Measurements from ENCODE around the gene YTHDF2.
"Not testable (repeated sequence)": the region's sequence is repeated elsewhere in the genome, so short reads cannot be mapped to it uniquely, and the experiment has no call there.

The YTHDF2 gene

GRCh38 chr1:28736450-28737306 lies at the start of gene YTHDF2:
TSS of gene YTHDF2 (plus strand) at chr1:28736940. CDS start at chr1:28737121, 181 bp downstream.
- peak within 1 kb of the TSS; percentile 94 for H3K4me3 ChIP-seq (ENCODE audit: low read length)
- WGBS (ENCODE audit: insufficient coverage, insufficient read length): no CpG with 5 or more reads among the region's 92 CpGs
- H3K9me3 ChIP-seq (ENCODE audit: control insufficient read depth, insufficient read depth, low read length): no peaks in the 10 kb centered on the region
- H3K36me3 ChIP-seq (ENCODE audit: control insufficient read depth, insufficient read depth, low read length): peaks cover 8% of the 10 kb centered on the region; the same call in 1 of the 2 replicates
- H3K27me3 ChIP-seq (ENCODE audit: control insufficient read depth, insufficient read depth, low read length): no peaks in the 10 kb centered on the region
- no peaks in the 10 kb centered on the region for H3K4me1 ChIP-seq (ENCODE audit: control insufficient read depth, insufficient read depth, low read length)
- no peak within 1 kb of the TSS for H3K27ac ChIP-seq (ENCODE audit: low read length)
- peak; percentile 94 for DNase-seq (ENCODE audit: low read depth, low spot score)

GRCh38 chr1:28691627-28692026 lies 45.1 kb upstream of the YTHDF2 start:
- H3K27me3 ChIP-seq (ENCODE audit: control insufficient read depth, insufficient read depth, low read length); H3K9me3 ChIP-seq (ENCODE audit: control insufficient read depth, insufficient read depth, low read length); H3K4me3 ChIP-seq (ENCODE audit: low read length); H3K27ac ChIP-seq (ENCODE audit: low read length); H3K36me3 ChIP-seq (ENCODE audit: control insufficient read depth, insufficient read depth, low read length); DNase-seq (ENCODE audit: low read depth, low spot score); H3K4me1 ChIP-seq (ENCODE audit: control insufficient read depth, insufficient read depth, low read length): not testable (repeated sequence)
- no CpG with 5 or more reads among the region's 1 CpG for WGBS (ENCODE audit: insufficient coverage, insufficient read length)

GRCh38 chr1:28703629-28704028 lies 33.1 kb upstream of the YTHDF2 start:
- Histone ChIP-seq H3K27ac (ENCODE audit: low read length) (no peak overlapping the region), H3K9me3 (ENCODE audit: control insufficient read depth, insufficient read depth, low read length) (no peaks in the 10 kb centered on the region), H3K27me3 (ENCODE audit: control insufficient read depth, insufficient read depth, low read length) (no peaks in the 10 kb centered on the region), H3K4me3 (ENCODE audit: low read length) (no peak overlapping the region), H3K36me3 (ENCODE audit: control insufficient read depth, insufficient read depth, low read length) (peaks cover 3% of the 10 kb centered on the region; the same call in 1 of the 2 replicates), H3K4me1 (ENCODE audit: control insufficient read depth, insufficient read depth, low read length) (no peaks in the 10 kb centered on the region)
- DNase-seq (ENCODE audit: low read depth, low spot score): no peak
- WGBS (ENCODE audit: insufficient coverage, insufficient read length): no CpG with 5 or more reads among the region's 3 CpGs

- DNase-seq (ENCODE audit: low read depth, low spot score): no peak
- H3K4me1 ChIP-seq (ENCODE audit: control insufficient read depth, insufficient read depth, low read length): no peaks in the 10 kb centered on the region
- peaks cover 13% of the 10 kb centered on the region; the same call in 1 of the 2 replicates for H3K36me3 ChIP-seq (ENCODE audit: control insufficient read depth, insufficient read depth, low read length)
- H3K27ac ChIP-seq (ENCODE audit: low read length): no peak overlapping the region
- no peak overlapping the region for H3K4me3 ChIP-seq (ENCODE audit: low read length)
- H3K27me3 ChIP-seq (ENCODE audit: control insufficient read depth, insufficient read depth, low read length): no peaks in the 10 kb centered on the region
- WGBS (ENCODE audit: insufficient coverage, insufficient read length): no CpG with 5 or more reads among the region's 2 CpGs
- H3K9me3 ChIP-seq (ENCODE audit: control insufficient read depth, insufficient read depth, low read length): no peaks in the 10 kb centered on the region; the same call in 1 of the 2 replicates
These were observed 20.4 kb upstream of the YTHDF2 start for GRCh38 chr1:28716336-28716735.

- Histone ChIP-seq H3K4me3 (ENCODE audit: low read length) (no peak overlapping the region), H3K27ac (ENCODE audit: low read length) (no peak overlapping the region), H3K9me3 (ENCODE audit: control insufficient read depth, insufficient read depth, low read length) (no peaks in the 10 kb centered on the region), H3K36me3 (ENCODE audit: control insufficient read depth, insufficient read depth, low read length) (peaks cover 9% of the 10 kb centered on the region; the same call in 1 of the 2 replicates), H3K4me1 (ENCODE audit: control insufficient read depth, insufficient read depth, low read length) (no peaks in the 10 kb centered on the region), H3K27me3 (ENCODE audit: control insufficient read depth, insufficient read depth, low read length) (no peaks in the 10 kb centered on the region)
- DNase-seq (ENCODE audit: low read depth, low spot score): no peak
- WGBS (ENCODE audit: insufficient coverage, insufficient read length): no CpG with 5 or more reads among the region's 1 CpG
These were observed 18.6 kb upstream of the YTHDF2 start for GRCh38 chr1:28718166-28718565.

GRCh38 chr1:28718586-28719331 lies 18.0 kb upstream of the YTHDF2 start:
- Histone ChIP-seq H3K9me3 (ENCODE audit: control insufficient read depth, insufficient read depth, low read length) (no peaks in the 10 kb centered on the region), H3K27ac (ENCODE audit: low read length) (no peak overlapping the region), H3K4me1 (ENCODE audit: control insufficient read depth, insufficient read depth, low read length) (no peaks in the 10 kb centered on the region), H3K4me3 (ENCODE audit: low read length) (no peak overlapping the region), H3K27me3 (ENCODE audit: control insufficient read depth, insufficient read depth, low read length) (no peaks in the 10 kb centered on the region), H3K36me3 (ENCODE audit: control insufficient read depth, insufficient read depth, low read length) (peaks cover 6% of the 10 kb centered on the region; the same call in 1 of the 2 replicates)
- WGBS (ENCODE audit: insufficient coverage, insufficient read length): no CpG with 5 or more reads among the region's 4 CpGs
- no peak for DNase-seq (ENCODE audit: low read depth, low spot score)

GRCh38 chr1:28719332-28719619 lies 17.5 kb upstream of the YTHDF2 start:
- Histone ChIP-seq H3K27me3 (ENCODE audit: control insufficient read depth, insufficient read depth, low read length) (no peaks in the 10 kb centered on the region), H3K9me3 (ENCODE audit: control insufficient read depth, insufficient read depth, low read length) (no peaks in the 10 kb centered on the region), H3K27ac (ENCODE audit: low read length) (no peak overlapping the region), H3K4me3 (ENCODE audit: low read length) (no peak overlapping the region), H3K4me1 (ENCODE audit: control insufficient read depth, insufficient read depth, low read length) (no peaks in the 10 kb centered on the region), H3K36me3 (ENCODE audit: control insufficient read depth, insufficient read depth, low read length) (peaks cover 3% of the 10 kb centered on the region; the same call in 1 of the 2 replicates)
- no peak for DNase-seq (ENCODE audit: low read depth, low spot score)

- no peaks in the 10 kb centered on the region for H3K36me3 ChIP-seq (ENCODE audit: control insufficient read depth, insufficient read depth, low read length)
- WGBS (ENCODE audit: insufficient coverage, insufficient read length): no CpG with 5 or more reads among the region's 5 CpGs
These were observed 16.4 kb upstream of the YTHDF2 start for GRCh38 chr1:28720376-28720775.

GRCh38 chr1:28721927-28722326 lies 14.8 kb upstream of the YTHDF2 start:
- H3K36me3 ChIP-seq (ENCODE audit: control insufficient read depth, insufficient read depth, low read length); H3K4me1 ChIP-seq (ENCODE audit: control insufficient read depth, insufficient read depth, low read length); H3K27ac ChIP-seq (ENCODE audit: low read length); H3K9me3 ChIP-seq (ENCODE audit: control insufficient read depth, insufficient read depth, low read length); H3K27me3 ChIP-seq (ENCODE audit: control insufficient read depth, insufficient read depth, low read length); DNase-seq (ENCODE audit: low read depth, low spot score); H3K4me3 ChIP-seq (ENCODE audit: low read length): not testable (repeated sequence)
- no CpG with 5 or more reads among the region's 18 CpGs for WGBS (ENCODE audit: insufficient coverage, insufficient read length)

More at GRCh38 chr1:28720376-28720775, 16.4 kb upstream of the YTHDF2 start:
- Histone ChIP-seq H3K9me3 (ENCODE audit: control insufficient read depth, insufficient read depth, low read length) (no peaks in the 10 kb centered on the region), H3K27me3 (ENCODE audit: control insufficient read depth, insufficient read depth, low read length) (no peaks in the 10 kb centered on the region), H3K4me1 (ENCODE audit: control insufficient read depth, insufficient read depth, low read length) (no peaks in the 10 kb centered on the region), H3K4me3 (ENCODE audit: low read length) (no peak overlapping the region), H3K27ac (ENCODE audit: low read length) (no peak overlapping the region)
- no peak for DNase-seq (ENCODE audit: low read depth, low spot score)

GRCh38 chr1:28725365-28725764 lies 11.4 kb upstream of the YTHDF2 start:
- not testable (repeated sequence) for H3K27me3 ChIP-seq (ENCODE audit: control insufficient read depth, insufficient read depth, low read length); H3K36me3 ChIP-seq (ENCODE audit: control insufficient read depth, insufficient read depth, low read length); H3K27ac ChIP-seq (ENCODE audit: low read length); H3K4me1 ChIP-seq (ENCODE audit: control insufficient read depth, insufficient read depth, low read length); H3K9me3 ChIP-seq (ENCODE audit: control insufficient read depth, insufficient read depth, low read length); DNase-seq (ENCODE audit: low read depth, low spot score); H3K4me3 ChIP-seq (ENCODE audit: low read length)
- no CpG with 5 or more reads among the region's 5 CpGs for WGBS (ENCODE audit: insufficient coverage, insufficient read length)

Data from iPS DF 6.9 (cell line).